GM12891 (cell line): ENCODE measurements around the gene STYXL2.

ENCODE experiments used
- POLR2A ChIP-seq: IDR thresholded peaks from 2 replicates; pipeline ENCODE4 v1.6.1; 2011; ENCODE audit warnings: low read depth, low read length, control low read depth
- TAF1 ChIP-seq: IDR thresholded peaks from 2 replicates; pipeline ENCODE4 v1.6.1; 2011; ENCODE audit warnings: low read depth, low read length, control low read depth

DNA sequence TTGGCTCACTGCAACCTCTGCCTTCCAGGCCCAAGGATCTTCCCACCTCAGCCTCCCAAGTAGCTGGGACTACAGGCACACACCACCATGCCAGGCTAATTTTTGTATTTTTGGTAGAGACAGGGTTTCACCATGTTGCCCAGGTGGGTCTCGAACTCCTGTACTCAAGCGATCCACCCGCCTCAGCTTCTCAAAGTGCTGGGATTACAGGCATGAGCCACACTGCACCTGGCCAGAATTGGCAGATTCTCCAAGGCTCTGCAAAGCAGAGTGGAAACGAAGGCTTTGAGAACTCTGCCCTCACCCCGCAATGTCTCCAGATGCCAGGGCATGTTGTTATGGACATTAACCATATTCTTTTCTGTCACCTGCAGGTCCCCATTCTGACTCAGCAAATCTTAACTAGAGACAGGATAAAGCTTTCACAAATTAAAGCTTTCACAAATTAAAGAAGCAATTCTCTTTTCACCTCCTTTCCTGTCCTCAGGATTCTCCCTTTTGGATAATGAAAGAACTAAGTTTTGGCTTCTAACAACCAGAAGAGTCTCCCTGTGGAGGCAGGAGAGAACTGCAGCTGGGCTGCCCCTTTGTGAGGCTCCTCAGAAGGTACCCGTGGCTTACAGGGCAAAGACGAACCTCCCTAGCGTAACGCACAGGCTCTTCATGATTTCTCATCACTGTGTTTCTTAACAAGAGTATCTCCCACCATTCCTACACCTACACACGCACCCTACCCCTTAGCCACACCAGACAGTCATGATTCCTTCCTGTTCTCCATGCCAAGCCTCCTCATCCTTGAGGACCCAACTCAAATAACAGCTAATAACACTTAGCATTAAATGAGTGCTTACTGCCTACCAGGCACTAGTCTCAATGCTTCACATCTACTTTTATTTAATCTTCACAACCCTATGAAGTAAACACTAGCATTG lies 33.5 kb upstream of the STYXL2 start:
- TF ChIP-seq POLR2A (no peak), TAF1 (no peak)
